GM23248 (cell line): ENCODE data around the gene BASP1.

ENCODE experiments used
- EZH2 ChIP-seq: fragments of 200-600 bp; sonication (generic); IDR thresholded peaks from 2 replicates; pipeline ENCODE4 v1.6.1; 2018; ENCODE audit warnings: antibody characterized with exemption, mild to moderate bottlenecking; ENCODE audit not compliant: insufficient read depth, poor library complexity, severe bottlenecking
- EZH2phosphoT487 ChIP-seq: fragments of 200-600 bp; sonication (generic); IDR thresholded peaks from 2 replicates; pipeline ENCODE4 v1.6.1; 2018; ENCODE audit warnings: antibody characterized with exemption, moderate library complexity, mild to moderate bottlenecking, low read depth; ENCODE audit not compliant: insufficient read depth

DNA sequence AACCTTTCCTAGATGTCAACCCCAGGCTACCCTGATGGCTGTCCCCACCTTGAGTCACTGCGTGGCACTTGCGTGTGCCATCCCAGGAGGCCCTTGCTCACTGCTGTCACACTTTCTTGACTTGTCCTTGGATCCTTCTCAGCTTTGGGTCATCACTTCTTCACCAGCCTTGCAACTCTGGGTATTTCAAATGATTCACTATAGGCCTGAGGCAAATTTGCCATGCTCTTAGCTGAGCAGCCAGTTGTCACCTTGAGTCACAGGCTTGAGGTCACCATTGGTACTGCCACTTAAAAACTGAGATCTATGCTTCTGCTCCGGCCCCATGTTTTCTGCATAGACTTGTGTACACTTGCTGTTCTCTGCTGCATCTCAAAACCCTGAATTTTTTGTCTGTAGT, 84.7 kb downstream of the BASP1 start:
- no peak for TF ChIP-seq EZH2phosphoT487
- no peak for TF ChIP-seq EZH2
